Superior temporal gyrus (tissue), 1 donor: Measurements from ENCODE around the gene SPIRE1.

Experiments
- DNase-seq: peaks from one replicate; pipeline ENCODE4 v3.0.0-alpha.2; 2016; ENCODE audit errors: extremely low spot score

Gene SPIRE1

DNA sequence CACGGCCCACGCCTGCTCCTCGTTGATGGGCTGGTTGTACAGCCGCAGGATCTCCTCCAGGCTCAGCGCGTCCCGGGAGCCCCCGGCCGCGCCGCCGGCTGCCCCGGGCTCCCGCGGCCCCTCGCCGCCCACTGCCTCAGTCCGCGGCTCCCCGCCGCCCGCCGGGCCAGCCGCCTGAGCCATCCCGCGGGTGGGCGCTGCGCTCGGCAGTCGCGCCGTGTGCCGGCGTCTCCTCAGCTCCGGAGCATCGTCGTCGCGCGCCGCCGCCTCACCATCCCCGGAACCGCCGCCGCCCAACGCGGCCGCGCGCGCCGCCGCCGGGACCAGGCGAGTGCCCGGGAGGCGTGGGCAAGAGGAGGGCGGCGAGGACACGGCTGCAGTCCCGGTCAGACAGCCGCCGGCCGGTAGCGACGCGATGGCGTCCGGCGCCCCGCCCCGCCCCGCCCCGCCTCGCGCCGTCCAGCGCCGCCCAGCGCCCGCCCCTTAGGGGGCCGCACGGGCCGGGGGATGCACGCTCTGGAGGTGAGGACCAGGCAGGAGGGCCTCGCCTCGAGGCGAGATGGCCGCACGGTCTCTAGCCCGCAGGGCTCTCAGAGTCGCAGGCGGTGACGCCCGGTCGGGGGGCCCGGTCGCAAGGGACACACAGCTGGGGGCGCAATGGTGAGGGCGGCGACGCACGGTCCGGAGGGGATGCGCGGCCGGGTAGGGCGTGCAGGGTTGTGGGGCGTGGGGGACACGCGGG is at the start of gene SPIRE1:
SPIRE1 (minus strand) TSS at position 424 of the 742 bp plus-strand sequence; CDS start at position 183, 241 bp downstream.
- peak; percentile 63 for DNase-seq

DNA sequence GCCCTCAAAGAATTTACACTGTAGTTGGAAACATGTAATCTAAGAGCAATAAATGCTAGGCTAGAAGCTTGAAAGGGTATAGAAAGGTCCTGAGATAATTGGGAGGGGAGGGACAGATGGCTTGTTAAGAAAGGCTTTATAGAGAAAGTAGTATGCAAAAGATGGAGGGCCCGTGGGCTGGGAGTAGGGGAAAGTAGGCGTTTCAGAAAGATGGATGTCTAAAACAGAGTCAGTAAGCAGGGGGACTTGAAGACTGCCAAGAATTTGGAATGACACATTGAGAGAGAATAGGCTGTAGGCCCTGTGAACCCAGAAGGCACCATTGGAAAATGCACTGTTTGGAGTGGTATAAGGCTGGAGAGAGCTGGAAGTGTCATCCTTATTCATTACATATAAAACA is 45.8 kb upstream of the SPIRE1 start:
- no peak for DNase-seq

DNA sequence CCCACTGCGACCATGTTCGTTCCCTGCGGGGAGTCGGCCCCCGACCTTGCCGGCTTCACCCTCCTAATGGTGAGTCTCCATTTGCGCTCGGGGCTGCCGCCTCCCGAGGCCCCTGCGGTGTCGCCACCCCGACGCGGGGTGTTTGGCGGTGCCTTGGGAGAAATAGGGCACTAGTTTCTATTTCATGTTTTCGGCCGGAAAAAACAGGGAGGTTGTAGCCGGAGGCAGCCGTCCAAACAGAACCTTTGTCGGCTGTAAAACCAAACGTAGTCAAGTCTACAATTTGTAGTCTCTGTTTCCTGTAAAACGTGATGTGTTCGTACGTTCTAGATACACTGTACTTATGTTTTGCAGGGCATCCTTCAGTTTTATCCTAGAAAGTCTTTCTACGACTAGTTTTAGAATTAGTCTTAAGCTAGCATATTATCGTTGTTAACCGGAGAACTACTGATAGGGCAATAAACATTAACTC is 45.2 kb upstream of the SPIRE1 start:
- no peak for DNase-seq

DNA sequence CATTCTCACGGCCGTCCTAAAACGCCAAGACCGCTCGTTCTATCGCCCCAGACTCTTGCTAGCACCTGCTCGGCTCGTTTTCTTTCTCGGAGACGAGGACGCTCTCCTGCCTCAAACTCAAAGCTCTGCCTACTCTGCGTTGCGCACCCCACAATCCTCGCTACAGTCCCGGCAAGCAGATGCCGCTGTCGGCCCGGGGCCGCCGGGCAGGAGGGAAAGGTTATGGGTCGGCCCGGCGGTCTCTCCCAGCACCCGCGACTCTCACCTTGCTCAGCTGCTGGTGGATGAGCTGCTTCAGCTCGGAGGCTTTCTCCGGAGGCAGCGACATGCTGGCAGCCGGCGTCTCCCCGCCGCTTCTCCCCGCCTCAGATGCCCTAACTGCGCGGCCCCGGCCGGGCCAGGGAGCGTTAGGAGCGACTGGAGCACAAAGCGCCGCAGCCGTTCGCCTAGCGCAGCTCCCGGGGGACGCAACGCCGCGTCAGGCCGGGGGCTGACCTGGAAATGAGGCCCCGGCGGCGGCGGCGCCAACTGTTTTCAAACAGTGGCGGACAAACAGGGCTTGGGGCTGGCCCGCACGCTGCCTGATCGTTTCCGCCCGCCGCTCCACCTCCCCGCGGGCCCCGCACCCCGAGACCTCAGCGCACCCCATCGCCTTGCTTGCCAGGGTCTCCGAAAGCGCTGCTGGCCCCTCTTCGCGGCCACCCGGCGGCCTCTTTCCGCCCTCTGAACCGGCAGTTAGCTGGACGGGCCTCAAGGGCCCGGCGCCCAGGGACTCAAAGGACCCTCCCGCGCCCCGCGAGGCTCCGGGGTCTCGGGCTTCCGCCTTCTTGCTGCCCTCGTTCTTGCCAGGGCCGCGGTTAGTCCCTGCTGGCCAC is 44.6 kb upstream of the SPIRE1 start, which contains the start of the genes CEP76 and PSMG2:
CEP76 (minus strand) TSS at position 503 of the 875 bp plus-strand sequence; CDS start at position 328, 175 bp downstream.
PSMG2 (plus strand) TSS at position 822 of the 875 bp plus-strand sequence. CDS start 66 bp downstream, outside the sequence.
- DNase-seq = peak; percentile 81

DNA sequence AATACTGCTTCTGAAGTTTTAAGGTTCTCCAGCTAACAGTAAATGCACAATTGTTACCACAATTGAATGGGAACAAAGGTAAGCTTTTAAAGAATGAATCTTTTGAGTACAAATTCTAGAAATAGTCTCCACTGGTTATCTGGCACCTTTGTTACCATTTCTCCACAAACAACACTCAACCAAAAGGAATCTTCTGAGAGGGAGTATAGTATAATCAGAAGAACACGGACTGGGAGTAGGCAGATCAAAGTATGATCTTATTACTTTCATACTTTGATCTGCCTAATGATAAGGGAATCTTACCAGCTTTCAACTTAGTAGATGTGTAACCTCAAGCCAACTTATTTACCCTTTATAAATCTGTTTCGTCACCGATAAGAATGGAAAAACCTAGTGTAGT is 43.3 kb upstream of the SPIRE1 start:
- DNase-seq = no peak

DNA sequence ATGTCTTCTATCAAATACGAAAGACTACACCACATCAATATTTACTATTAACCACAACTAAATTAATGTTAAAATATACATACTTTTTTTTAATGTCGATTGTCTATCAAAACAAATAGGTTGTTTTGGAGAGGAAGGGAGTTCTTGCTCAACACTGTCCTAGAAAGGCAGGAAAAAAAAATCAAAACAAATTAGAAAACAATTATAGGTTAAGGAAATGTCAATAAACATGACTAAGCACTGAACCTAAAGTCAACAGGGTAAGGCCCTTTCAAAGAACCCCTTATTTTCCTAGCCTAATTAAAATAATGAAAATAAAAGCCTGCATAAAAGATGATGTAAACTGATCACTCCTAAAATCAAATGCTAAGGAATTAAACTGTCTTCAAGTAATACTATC is 41.8 kb upstream of the SPIRE1 start:
- DNase-seq = no peak

DNA sequence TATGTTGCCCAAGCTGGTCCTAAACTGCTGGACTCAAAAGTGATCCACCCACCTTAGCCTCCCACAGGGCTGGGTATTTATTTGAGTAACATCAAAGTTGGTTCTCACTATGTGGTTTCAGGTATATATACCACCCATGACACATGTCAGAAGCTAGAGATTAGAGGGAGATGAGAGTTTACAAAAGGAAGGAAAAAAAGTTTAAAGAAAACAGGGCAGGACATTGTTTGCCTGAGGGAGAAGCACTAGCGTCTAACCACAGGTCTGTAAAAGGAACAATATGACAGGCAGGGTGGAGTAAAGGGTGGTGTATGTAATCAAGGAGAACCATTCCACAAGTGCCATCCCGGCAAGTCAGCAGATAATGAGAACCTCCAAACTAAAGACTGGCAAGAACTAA is 36.1 kb upstream of the SPIRE1 start:
- DNase-seq = no peak

DNA sequence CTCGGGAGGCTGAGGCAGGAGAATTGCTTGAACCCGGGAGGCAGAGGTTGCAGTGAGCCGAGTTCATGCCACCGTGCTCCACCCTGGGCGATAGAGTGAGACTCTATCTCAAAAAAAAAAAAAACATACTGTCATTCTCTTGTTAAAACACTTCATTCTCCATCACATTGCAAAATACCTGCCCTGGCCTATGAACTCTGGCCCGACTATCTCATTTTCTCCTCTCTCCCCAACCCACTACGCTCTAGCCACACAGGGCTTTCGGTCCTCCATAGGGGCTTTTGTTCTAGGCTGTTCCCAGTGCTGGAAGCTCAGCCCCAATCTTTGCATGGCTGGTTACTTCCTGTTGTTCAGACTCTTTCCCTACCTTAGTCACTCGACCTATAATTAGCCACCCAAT is 34.3 kb upstream of the SPIRE1 start:
- no peak for DNase-seq

DNA sequence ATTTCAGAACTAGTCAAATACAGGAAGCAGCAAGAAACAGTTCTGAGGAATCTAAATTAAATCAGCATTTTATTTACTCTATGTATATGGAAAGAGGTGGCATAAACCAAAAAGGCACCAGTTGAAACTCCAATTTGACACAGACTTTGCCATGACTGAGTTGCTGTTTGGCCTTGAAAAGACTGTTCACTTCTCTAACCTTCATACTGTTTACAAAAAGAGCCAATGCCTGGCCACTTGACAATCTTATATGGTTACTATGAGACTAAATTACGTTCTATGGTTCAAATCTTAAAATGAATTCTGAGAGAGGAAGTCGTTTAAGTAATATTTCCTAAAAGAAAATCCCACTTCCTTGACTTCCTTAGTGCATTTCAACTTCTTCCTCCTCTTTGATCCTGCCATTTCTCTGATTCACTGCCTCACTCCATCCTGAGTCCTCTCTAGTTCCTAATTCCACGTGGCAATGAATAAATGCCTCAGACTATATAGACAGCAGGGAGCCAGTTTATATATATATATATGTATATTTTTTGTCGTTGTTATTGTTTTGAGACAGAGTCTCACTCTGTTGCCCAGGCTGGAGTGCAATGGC is 31.4 kb upstream of the SPIRE1 start:
- DNase-seq = no peak

DNA sequence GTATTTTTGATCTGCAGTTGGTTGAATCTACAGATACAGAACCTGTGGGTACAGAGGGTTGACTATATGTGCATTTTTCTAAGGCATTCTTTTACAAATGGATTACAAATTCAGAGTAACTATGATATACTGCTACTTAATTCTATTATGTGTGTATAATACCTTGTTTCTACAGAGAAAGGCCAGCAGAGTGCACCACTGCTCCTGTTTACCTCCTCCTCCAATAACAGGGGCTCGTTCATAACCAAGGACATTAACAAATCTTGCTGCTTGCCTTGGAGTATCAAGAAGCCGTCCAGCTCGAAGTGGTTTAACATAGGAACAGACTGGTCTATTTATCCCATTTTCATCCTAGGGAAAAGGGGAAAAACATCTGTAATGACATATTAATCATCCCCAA is 28.2 kb upstream of the SPIRE1 start:
- no peak for DNase-seq

DNA sequence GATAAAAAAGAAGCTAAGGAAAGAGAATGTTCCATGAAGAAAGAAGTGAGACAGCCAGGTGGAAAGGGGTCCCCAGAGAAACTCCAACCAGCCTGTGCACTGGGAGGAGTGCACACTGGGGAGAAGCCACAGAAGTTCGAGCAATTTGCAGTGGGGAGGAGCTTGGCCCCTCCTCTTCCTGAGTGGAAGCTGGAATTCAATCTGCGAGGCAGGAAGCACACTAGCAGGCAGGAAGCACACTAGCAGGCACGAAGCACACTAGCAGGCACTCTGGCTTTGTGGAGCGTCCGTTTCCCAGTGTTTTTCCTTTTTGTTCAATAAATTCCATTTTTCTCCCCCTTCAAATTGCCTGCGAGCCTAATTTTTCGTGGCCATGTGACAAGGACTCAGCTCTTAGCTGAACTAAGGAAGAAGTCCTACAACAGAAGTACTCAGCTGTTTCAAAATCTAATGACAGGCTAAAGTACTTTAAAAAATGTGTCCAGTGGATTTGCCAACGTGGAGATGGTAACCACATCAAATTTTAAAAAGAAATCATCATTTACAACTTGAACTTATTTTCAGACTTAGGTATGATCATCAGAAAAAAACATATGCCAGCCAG is 21.4 kb upstream of the SPIRE1 start:
- no peak for DNase-seq

DNA sequence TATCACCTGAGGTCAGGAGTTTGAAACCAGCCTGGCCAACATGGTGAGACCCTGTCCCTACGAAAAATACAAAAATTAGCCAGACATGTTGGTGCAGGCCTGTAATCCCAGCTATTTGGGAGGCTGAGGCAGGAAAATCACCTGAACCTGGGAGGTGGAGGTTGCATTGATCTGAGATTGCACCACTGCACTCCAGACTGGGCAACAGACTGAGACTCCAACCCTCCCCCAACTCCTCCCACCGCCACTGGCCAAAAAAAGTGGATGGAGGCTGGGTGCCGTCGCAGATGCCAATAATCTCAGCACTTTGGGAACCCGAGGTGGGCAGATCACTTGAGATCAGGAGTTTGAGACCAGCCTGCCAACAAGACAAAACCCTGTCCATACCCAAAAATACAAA is 10.1 kb upstream of the SPIRE1 start:
- DNase-seq = no peak

DNA sequence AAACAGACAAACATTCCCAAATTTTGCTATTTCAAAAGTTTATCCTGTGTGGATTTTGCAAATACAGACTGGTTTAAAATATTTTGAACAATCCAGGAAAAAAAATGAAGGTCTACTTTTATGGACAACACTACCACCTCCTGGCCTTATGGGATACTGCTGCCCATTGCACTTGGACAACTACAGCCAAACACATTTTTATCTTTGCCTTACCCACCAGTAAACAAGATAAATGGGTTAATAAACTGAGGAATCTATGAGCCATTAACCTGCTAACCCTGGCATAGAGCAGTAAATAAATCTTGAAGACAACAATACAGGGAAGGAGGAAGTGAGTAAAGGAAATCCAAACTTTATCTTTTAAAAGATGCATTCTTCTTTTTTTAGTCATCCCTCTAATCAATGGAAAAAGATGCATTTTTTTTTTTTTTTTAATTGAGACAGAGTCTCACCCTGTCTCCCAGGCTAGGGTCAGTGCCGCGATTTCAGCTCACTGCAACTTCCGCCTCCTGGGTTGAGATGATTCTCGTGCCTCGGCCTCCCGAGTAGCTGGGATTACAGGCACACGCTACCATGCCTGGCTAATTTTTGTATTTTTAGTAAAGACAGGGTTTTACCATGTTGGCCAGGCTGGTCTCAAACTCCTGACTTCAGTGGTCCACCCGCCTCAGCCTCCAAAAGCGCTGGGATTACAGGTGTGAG is 2.1 kb upstream of the SPIRE1 start:
- peak; percentile 88 for DNase-seq

DNA sequence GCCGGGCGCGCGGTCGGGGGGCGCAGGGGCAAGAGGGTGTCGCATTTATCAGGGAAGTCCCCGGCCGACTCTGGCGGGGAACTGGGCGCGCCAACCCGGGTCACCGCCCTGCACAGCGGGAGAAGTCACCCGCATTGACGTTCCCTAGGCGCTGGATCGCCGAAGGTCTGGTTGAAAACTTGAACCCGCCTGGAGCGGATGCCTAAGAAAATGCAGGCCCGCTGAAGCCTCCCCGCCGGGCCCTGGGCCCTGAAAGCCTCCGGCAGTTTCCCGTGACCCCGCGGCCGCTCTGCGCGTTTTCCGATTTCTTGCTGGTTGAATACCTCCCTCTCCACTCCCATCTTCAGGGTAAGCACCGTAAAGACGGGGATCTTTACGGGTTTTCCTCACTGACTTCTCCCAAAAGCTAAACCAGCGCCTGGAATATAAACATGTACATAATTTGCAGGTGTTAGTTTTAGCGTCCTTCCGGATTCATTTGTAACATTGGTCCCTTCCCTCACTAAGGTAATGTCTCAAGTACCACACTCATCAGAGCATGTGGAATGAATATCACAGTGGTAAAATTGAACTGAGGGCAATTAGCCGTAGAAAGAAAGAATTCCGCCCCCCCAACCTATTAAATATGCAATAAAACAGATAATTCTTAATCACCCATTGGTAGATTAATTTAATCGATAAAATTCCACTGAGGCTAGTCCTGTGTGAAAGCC is 675 bp upstream of the SPIRE1 start:
- peak; percentile 65 for DNase-seq

DNA sequence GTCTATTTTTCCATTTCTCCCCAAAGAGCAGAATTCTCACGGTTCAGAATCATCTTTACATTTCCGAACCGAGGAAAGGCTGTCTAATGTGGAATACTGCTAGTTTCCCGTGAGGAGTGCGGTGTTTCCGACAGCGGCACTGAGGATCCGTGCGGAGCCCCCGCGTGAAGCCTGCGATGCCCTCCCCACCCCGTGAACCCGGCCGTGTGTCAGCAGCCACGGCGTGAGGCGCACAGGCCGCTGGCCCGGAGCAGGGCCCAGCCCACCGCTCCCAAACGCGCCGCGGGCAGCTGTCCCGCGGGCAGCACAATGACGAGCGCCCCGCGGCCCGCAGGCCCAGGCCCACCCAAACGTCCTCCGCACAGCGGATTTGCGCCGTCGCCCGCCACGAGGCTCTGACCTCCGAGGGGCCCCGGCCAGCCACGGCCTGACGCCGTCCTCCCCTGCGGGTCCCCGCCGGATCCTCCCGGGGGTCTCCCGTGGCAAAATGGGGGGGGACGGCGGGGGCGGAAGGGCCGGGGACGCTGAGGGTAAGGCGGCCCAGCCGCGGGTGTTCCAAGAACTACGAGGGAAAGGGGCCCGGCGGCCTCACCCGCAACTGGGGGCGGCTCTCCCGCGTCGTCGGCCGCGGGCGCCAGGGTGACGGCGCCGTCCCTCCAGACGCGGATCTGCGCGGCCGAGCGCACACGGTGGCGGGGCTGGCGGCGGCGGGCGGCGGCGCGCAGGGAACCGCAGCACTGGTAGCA is 796 bp downstream of the SPIRE1 start:
- peak; percentile 46 for DNase-seq

DNA sequence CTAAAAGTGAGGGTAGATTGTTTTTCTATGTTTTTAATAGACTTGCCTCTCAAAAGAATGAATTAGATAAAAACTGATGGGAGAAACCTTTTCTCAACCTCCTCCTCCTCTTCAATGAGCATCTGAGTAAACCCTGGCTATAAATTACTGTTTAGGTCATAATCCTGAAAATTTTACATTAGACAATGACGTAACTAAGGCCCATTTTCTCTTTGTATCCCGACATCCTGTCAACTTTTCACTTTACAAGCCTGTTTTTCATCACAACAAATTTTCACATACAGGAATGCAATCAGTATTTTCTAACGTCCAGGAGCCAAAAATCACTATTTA is 1.3 kb downstream of the SPIRE1 start:
- DNase-seq = no peak

DNA sequence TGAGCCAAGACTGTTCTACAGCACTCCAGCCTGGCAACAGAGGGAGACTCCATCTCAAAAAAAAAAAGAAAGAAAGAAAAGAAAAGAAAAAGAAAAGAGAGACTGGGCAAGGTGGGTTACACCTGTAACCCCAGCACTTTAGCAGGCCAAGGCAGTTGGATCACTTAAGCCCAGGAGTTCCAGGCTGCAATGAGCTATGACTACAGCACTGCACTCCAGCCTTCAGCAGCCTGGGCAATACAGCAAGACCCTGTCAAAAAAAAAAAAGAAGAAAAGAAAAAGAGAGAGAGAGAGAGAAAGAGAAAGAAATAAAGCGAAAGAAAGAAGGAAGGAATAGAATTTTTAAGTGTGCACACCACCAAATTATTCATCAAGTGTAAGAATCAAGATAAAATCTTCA is 2.9 kb downstream of the SPIRE1 start:
- no peak for DNase-seq

DNA sequence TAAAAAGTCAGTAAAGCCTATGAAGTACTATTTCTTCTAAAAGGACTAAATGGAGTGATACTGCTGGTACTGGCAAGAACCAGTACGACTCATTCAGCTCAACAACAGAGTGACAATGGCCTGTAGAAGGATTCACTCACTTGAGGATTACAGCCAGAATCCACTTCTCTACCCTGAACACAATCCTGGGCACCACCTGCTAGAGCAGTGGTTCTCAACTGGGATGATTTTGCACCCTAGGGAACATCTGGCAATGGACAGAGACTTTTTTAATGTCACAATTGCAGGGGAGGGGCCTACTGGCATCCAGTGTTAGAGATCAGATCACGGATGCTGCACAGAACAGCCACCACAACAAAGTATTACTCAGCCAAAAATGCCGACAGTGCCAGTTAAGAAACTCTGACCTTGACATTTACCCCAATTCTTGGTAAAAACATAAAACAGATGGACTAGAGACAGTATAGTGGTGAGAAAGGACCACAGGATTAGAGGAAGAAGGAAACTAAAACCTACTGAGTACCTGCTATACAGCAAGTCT is 5.0 kb downstream of the SPIRE1 start:
- peak; percentile 55 for DNase-seq

DNA sequence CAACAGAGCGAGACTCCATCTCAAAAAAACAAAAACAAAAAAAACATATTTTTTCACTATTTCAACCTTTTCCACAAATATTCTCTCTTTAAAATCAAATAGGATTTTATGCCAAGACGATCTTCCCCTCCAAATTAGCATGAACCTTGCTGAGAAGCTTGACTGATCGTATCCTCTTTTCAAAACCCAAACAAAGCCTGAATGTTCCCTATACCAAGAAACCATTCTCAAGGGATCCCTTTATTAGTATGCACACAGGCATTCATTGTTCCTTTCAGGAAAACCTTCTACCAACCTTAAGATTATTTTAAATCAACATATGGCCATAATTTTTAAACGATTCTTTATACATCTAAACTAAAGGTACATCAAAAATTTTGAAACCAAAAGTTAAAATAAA is 6.3 kb downstream of the SPIRE1 start:
- no peak for DNase-seq

DNA sequence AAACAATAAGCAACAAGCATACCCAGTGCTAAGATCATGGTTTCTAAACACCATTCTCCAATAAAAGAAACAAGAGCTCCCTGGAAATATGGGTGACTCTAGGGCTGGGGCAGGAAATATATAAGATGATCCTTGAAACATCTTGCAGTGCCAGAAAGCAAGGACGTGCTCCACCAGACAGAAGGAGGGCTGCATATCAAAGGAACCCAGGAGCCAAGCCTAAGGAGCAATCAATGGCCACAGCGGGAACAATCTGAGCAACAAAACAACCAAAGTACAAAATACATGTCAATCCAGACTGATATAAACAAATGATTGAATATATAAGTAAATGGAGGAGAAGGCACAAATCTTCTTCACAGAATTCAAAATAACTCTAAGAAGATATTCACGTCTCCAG is 10.1 kb downstream of the SPIRE1 start:
- no peak for DNase-seq
